HEK293 (cell line): ENCODE data around the gene RPS10.

Source experiments
- CTCF ChIA-PET: fragments of 350-600 bp; formaldehyde crosslinking; extraction: SDS; loops from one replicate; lab custom pipeline; 2021; ENCODE audit warnings: antibody characterized with exemption; lab: Yijun Ruan, JAX
- POLR2A ChIA-PET: fragments of 300-600 bp; formaldehyde crosslinking; extraction: SDS; loops from one replicate; lab custom pipeline; 2020; ENCODE audit warnings: antibody characterized with exemption, inconsistent platforms; lab: Yijun Ruan, JAX
- H3K27ac ChIP-seq: fragments of 200-500 bp; sonication (Bioruptor generic); 2 replicates; pipeline ENCODE4 v1.5.1; 2014; ENCODE audit warnings: low read depth, low read length, control low read depth, inconsistent platforms; ENCODE audit errors: extremely low read depth
- H3K36me3 ChIP-seq, 2 experiments: fragments of 200-500 bp in 1 of 2; sonication (Bioruptor generic) in 1 of 2; 1 replicate in 1 of 2; 2 replicates in 1 of 2; pipeline ENCODE4 v1.5.1; 2014 to 2017; ENCODE audit warnings: inconsistent platforms in 2 of 2, low read length in 2 of 2; ENCODE audit not compliant: control insufficient read depth in 2 of 2, insufficient read depth in 1 of 2
- H3K4me1 ChIP-seq: fragments of 200-500 bp; sonication (Bioruptor generic); 2 replicates; pipeline ENCODE4 v1.5.1; 2014; ENCODE audit warnings: mild to moderate bottlenecking, low read length, inconsistent platforms; ENCODE audit not compliant: control insufficient read depth, insufficient read depth
- H3K4me3 ChIP-seq: 2 replicates; pipeline ENCODE4 v1.5.1; 2011; ENCODE audit warnings: low read depth, mild to moderate bottlenecking, control low read depth, low read length, moderate library complexity
- H3K9me3 ChIP-seq: fragments of 200-500 bp; sonication (Bioruptor generic); 2 replicates; pipeline ENCODE4 v1.5.1; 2014; ENCODE audit warnings: low read depth, low read length, inconsistent platforms; ENCODE audit not compliant: control insufficient read depth, insufficient read depth
- GFI1B ChIP-seq: fragments of 450-650 bp; formaldehyde crosslinking; IDR thresholded peaks from 2 replicates; pipeline ENCODE4 v1.5.1; 2016; ENCODE audit warnings: missing biosample characterization, missing genetic modification characterization
- OSR2 ChIP-seq: fragments of 450-650 bp; formaldehyde crosslinking; IDR thresholded peaks from 2 replicates; pipeline ENCODE4 v1.5.1; 2016; ENCODE audit warnings: missing biosample characterization, missing genetic modification characterization
- REPIN1 ChIP-seq: fragments of 450-650 bp; formaldehyde crosslinking; IDR thresholded peaks from 2 replicates; pipeline ENCODE4 v1.5.1; 2017; ENCODE audit warnings: missing biosample characterization, missing genetic modification characterization, low read depth
- SP7 ChIP-seq: fragments of 450-650 bp; formaldehyde crosslinking; IDR thresholded peaks from 2 replicates; pipeline ENCODE4 v1.5.1; 2016; ENCODE audit warnings: missing biosample characterization, missing genetic modification characterization
- ZBTB11 ChIP-seq: fragments of 450-650 bp; formaldehyde crosslinking; conservative IDR thresholded peaks from 2 replicates; pipeline ENCODE4 v1.5.1; 2016; ENCODE audit warnings: low read depth, missing biosample characterization, missing genetic modification characterization
- ZBTB7A ChIP-seq: fragments of 450-650 bp; formaldehyde crosslinking; IDR thresholded peaks from 2 replicates; pipeline ENCODE4 v1.5.1; 2016; ENCODE audit warnings: low read depth, missing biosample characterization, missing genetic modification characterization
- ZNF174 ChIP-seq: fragments of 450-650 bp; formaldehyde crosslinking; IDR thresholded peaks from 2 replicates; pipeline ENCODE4 v1.5.0; 2017; ENCODE audit warnings: missing biosample characterization, mild to moderate bottlenecking, missing genetic modification characterization
- ZNF248 ChIP-seq: fragments of 450-650 bp; formaldehyde crosslinking; IDR thresholded peaks from 2 replicates; pipeline ENCODE4 v1.5.1; 2017; ENCODE audit warnings: missing biosample characterization, missing genetic modification characterization
- ZNF266 ChIP-seq: fragments of 450-650 bp; formaldehyde crosslinking; IDR thresholded peaks from 2 replicates; pipeline ENCODE4 v1.5.1; 2016; ENCODE audit warnings: missing biosample characterization, missing genetic modification characterization, low read depth
- ZNF449 ChIP-seq: fragments of 450-650 bp; formaldehyde crosslinking; IDR thresholded peaks from 2 replicates; pipeline ENCODE4 v1.5.1; 2017; ENCODE audit warnings: missing biosample characterization, mild to moderate bottlenecking, missing genetic modification characterization, moderate library complexity
- ZNF549 ChIP-seq: fragments of 450-650 bp; IDR thresholded peaks from 2 replicates; pipeline ENCODE4 v1.5.1; 2018; ENCODE audit warnings: missing biosample characterization, missing genetic modification characterization, mild to moderate bottlenecking, inconsistent platforms, moderate library complexity
- ZNF560 ChIP-seq: fragments of 450-650 bp; formaldehyde crosslinking; IDR thresholded peaks from 2 replicates; pipeline ENCODE4 v1.5.1; 2017; ENCODE audit warnings: missing biosample characterization, missing genetic modification characterization, borderline replicate concordance
- ZNF629 ChIP-seq: fragments of 450-650 bp; formaldehyde crosslinking; IDR thresholded peaks from 2 replicates; pipeline ENCODE4 v1.5.1; 2017; ENCODE audit warnings: missing biosample characterization, missing genetic modification characterization
- TF ChIP-seq, protein P1 (sequence below): fragments of 450-650 bp; formaldehyde crosslinking; IDR thresholded peaks from 2 replicates; pipeline ENCODE4 v1.5.1; 2016; ENCODE audit warnings: missing biosample characterization, missing genetic modification characterization
- TF ChIP-seq, protein P2 (sequence below): fragments of 450-650 bp; formaldehyde crosslinking; optimal IDR thresholded peaks from 2 replicates; pipeline ENCODE3; 2016; ENCODE audit warnings: missing biosample characterization, mild to moderate bottlenecking, missing genetic modification characterization
- TF ChIP-seq, protein P3 (sequence below): fragments of 450-650 bp; formaldehyde crosslinking; IDR thresholded peaks from 2 replicates; pipeline ENCODE4 v1.5.1; 2017; ENCODE audit warnings: missing biosample characterization, missing genetic modification characterization
- TF ChIP-seq, protein P4 (sequence below): fragments of 450-650 bp; formaldehyde crosslinking; IDR thresholded peaks from 2 replicates; pipeline ENCODE4 v1.5.1; 2016; ENCODE audit warnings: missing biosample characterization, missing genetic modification characterization

RPS10 gene

GRCh38 chr6:34424200-34425131 is 1.4 kb downstream of the RPS10 start (continued):
- 0 out of 2 replicates have a peak, but pooled peaks have one; percentile 11 for TF ChIP-seq ZNF449 (tag by site-specific recombination)
- no peak for TF ChIP-seq ZNF266

DNA sequence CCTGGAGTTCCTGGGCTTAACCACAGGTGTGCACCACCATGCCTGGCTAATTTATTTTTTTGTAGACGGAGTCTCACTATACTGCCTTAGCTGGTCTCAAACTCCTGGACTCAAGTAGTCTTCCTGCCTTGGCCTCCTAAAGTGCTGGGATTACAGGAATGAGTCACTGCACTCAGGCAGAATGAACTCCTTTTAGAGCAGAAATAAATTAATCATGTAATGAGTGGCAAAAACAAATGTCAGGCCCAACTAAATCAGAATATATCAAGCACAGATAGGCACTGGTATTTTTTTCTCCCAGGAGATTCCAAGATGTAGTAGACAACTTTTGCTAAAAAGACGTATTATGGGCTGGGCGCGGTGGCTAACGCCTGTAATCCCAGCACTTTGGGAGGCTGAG is 2.6 kb downstream of the RPS10 start:
- ChIA-PET CTCF (interaction anchor here (0.6 to 2.7 kb wide), 5 partner anchors 12 to 186 kb away, joined by 3 to 8 read pairs (median 5); partner anchors contain the start of gene SMIM29), POLR2A (interaction anchor here (0.6 to 4.7 kb wide), 5 partner anchors 8 to 193 kb away, joined by 3 to 75 read pairs (median 3); partner anchors contain the start of gene SMIM29)
- peaks cover 58 to 74% of the 10 kb centered on the region in 2 experiments for H3K36me3 ChIP-seq
- H3K9me3 ChIP-seq: no peaks in the 10 kb centered on the region
- peaks cover 2% of the 10 kb centered on the region; the same call in 1 of the 2 replicates for H3K4me1 ChIP-seq
- TF ChIP-seq, protein P1, sequence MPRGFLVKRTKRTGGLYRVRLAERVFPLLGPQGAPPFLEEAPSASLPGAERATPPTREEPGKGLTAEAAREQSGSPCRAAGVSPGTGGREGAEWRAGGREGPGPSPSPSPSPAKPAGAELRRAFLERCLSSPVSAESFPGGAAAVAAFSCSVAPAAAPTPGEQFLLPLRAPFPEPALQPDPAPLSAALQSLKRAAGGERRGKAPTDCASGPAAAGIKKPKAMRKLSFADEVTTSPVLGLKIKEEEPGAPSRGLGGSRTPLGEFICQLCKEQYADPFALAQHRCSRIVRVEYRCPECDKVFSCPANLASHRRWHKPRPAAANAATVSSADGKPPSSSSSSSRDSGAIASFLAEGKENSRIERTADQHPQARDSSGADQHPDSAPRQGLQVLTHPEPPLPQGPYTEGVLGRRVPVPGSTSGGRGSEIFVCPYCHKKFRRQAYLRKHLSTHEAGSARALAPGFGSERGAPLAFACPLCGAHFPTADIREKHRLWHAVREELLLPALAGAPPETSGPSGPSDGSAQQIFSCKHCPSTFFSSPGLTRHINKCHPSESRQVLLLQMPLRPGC (tag by site-specific recombination): no peak
- TF ChIP-seq SP7 (tag by site-specific recombination) (0 out of 2 replicates have a peak, but pooled peaks have one; percentile 15), ZNF560 (tag by site-specific recombination) (no peak), ZNF174 (tag by site-specific recombination) (no peak), ZNF248 (tag by site-specific recombination) (no peak), ZNF629 (0 out of 2 replicates have a peak, but pooled peaks have one; percentile 16), ZBTB11 (tag by site-specific recombination) (no peak), GFI1B (tag by site-specific recombination) (0 out of 2 replicates have a peak, but pooled peaks have one; percentile 15), REPIN1 (tag by site-specific recombination) (no peak), OSR2 (tag by site-specific recombination) (no peak), ZBTB7A (tag by site-specific recombination) (no peak), ZNF549 (tag by site-specific recombination) (no peak)
- TF ChIP-seq, protein P2, sequence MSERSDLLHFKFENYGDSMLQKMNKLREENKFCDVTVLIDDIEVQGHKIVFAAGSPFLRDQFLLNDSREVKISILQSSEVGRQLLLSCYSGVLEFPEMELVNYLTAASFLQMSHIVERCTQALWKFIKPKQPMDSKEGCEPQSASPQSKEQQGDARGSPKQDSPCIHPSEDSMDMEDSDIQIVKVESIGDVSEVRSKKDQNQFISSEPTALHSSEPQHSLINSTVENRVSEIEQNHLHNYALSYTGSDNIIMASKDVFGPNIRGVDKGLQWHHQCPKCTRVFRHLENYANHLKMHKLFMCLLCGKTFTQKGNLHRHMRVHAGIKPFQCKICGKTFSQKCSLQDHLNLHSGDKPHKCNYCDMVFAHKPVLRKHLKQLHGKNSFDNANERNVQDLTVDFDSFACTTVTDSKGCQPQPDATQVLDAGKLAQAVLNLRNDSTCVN (tag by site-specific recombination): no peak
- TF ChIP-seq, protein P3, sequence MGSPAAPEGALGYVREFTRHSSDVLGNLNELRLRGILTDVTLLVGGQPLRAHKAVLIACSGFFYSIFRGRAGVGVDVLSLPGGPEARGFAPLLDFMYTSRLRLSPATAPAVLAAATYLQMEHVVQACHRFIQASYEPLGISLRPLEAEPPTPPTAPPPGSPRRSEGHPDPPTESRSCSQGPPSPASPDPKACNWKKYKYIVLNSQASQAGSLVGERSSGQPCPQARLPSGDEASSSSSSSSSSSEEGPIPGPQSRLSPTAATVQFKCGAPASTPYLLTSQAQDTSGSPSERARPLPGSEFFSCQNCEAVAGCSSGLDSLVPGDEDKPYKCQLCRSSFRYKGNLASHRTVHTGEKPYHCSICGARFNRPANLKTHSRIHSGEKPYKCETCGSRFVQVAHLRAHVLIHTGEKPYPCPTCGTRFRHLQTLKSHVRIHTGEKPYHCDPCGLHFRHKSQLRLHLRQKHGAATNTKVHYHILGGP: no peak
- TF ChIP-seq, protein P4, sequence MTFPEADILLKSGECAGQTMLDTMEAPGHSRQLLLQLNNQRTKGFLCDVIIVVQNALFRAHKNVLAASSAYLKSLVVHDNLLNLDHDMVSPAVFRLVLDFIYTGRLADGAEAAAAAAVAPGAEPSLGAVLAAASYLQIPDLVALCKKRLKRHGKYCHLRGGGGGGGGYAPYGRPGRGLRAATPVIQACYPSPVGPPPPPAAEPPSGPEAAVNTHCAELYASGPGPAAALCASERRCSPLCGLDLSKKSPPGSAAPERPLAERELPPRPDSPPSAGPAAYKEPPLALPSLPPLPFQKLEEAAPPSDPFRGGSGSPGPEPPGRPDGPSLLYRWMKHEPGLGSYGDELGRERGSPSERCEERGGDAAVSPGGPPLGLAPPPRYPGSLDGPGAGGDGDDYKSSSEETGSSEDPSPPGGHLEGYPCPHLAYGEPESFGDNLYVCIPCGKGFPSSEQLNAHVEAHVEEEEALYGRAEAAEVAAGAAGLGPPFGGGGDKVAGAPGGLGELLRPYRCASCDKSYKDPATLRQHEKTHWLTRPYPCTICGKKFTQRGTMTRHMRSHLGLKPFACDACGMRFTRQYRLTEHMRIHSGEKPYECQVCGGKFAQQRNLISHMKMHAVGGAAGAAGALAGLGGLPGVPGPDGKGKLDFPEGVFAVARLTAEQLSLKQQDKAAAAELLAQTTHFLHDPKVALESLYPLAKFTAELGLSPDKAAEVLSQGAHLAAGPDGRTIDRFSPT (tag by site-specific recombination): 0 out of 2 replicates have a peak, but pooled peaks have one; percentile 31
- H3K27ac ChIP-seq: no peak overlapping the region
- H3K4me3 ChIP-seq: no peak overlapping the region
